ENCODE results near the gene ANKH.

ANKH gene

DNA sequence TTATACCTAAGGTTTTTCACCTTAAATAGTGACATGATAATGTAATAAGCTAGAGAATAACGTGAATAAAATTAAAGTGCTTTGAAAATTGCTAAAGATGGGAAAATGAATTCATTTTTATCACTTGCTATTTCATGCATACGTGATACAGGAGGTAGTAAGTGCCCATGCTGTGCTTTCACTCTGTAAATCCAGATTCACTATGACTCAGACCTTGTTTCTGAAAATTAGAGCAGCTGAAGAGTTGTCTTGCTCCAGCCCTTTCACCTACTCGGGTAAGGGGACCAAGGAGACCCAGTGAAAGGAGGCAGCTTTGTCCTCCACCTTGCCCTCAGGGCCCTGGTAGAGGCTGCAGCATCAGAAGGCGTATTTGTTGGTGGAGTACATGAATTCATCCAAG, 87.9 kb downstream of the ANKH start:
- peaks cover 16% of the 10 kb centered on the region for H3K9me3 ChIP-seq (ENCODE audit: insufficient read depth, low read length)
- no peak for TF ChIP-seq SUZ12 (IDR thresholded peaks at IDR 0.05; ENCODE audit: extremely low read depth, insufficient read depth, insufficient read length)
- TF ChIP-seq YY1 (IDR thresholded peaks at IDR 0.05; ENCODE audit: insufficient read depth, insufficient read length) = no peak
- no peak for TF ChIP-seq ZNF274 (IDR thresholded peaks at IDR 0.05; ENCODE audit: low read depth, low read length)
- H3K27me3 ChIP-seq (ENCODE audit: insufficient read depth, insufficient read length) = no peaks in the 10 kb centered on the region
- H3K9ac ChIP-seq (ENCODE audit: insufficient read length, low read depth) = no peak overlapping the region
- no peaks in the 10 kb centered on the region for H3K4me1 ChIP-seq (ENCODE audit: insufficient read depth, insufficient read length)
- no peaks in the 10 kb centered on the region for H3K36me3 ChIP-seq (ENCODE audit: insufficient read depth, insufficient read length, low read length)
- H3K4me3 ChIP-seq (ENCODE audit: insufficient read length, low read depth) = no peak overlapping the region
- DNase-seq (ENCODE audit: low read depth, low spot score) = no peak

DNA sequence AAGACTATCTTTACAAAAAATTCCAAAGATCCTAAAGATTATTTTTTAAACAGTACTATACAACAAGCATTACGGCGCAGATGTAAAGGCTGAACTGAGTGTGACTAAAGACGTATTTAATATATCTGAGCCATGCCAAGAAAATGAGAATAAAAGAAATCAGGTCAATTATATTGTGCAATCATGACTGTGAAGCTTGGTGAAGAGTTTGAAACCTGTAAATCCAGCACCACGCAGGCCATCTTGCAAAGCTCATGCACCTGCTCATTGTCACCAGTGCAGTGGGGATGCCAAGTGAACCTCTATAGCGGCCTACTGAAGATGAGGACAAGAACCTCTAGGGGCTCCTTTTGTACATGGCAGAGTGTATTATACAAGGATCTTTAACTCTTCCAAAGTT, 89.0 kb downstream of the ANKH start:
- H3K36me3 ChIP-seq (ENCODE audit: insufficient read depth, insufficient read length, low read length) = no peaks in the 10 kb centered on the region
- H3K4me1 ChIP-seq (ENCODE audit: insufficient read depth, insufficient read length) = peaks cover 3% of the 10 kb centered on the region
- no peaks in the 10 kb centered on the region for H3K27me3 ChIP-seq (ENCODE audit: insufficient read depth, insufficient read length)
- TF ChIP-seq ZNF274 (IDR thresholded peaks at IDR 0.05; ENCODE audit: low read depth, low read length) (no peak), YY1 (IDR thresholded peaks at IDR 0.05; ENCODE audit: insufficient read depth, insufficient read length) (no peak), SUZ12 (IDR thresholded peaks at IDR 0.05; ENCODE audit: extremely low read depth, insufficient read depth, insufficient read length) (no peak)
- H3K9ac ChIP-seq (ENCODE audit: insufficient read length, low read depth) = no peak overlapping the region
- H3K9me3 ChIP-seq (ENCODE audit: insufficient read depth, low read length) = peaks cover 16% of the 10 kb centered on the region
- H3K4me3 ChIP-seq (ENCODE audit: insufficient read length, low read depth) = no peak overlapping the region
- DNase-seq (ENCODE audit: low read depth, low spot score) = no peak

DNA sequence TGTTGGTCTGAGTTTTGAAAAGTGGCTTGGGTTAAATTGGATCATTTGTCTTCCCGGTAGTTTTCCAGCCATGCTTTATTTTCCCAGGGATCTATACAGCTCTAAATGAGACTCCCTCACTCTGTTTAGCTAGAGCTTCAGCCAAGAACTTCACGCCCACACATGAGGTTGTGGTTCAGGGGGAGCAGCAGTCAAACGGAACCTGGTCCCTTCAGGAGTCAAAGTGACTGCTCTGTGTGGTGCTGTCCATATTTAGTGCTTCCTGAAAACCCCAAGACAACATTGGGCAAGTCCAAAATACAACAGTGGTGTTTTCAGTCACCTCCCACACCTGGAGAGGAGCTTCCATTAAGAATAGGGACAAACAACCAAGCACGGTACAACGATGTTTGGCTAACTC, 90.5 kb downstream of the ANKH start:
- Histone ChIP-seq H3K9me3 (ENCODE audit: insufficient read depth, low read length) (peaks cover 16% of the 10 kb centered on the region), H3K9ac (ENCODE audit: insufficient read length, low read depth) (no peak overlapping the region), H3K36me3 (ENCODE audit: insufficient read depth, insufficient read length, low read length) (no peaks in the 10 kb centered on the region), H3K4me3 (ENCODE audit: insufficient read length, low read depth) (no peak overlapping the region), H3K4me1 (ENCODE audit: insufficient read depth, insufficient read length) (peaks cover 3% of the 10 kb centered on the region), H3K27me3 (ENCODE audit: insufficient read depth, insufficient read length) (no peaks in the 10 kb centered on the region)
- no peak for DNase-seq (ENCODE audit: low read depth, low spot score)
- TF ChIP-seq SUZ12 (IDR thresholded peaks at IDR 0.05; ENCODE audit: extremely low read depth, insufficient read depth, insufficient read length) = no peak
- TF ChIP-seq ZNF274 (IDR thresholded peaks at IDR 0.05; ENCODE audit: low read depth, low read length) = no peak
- TF ChIP-seq YY1 (IDR thresholded peaks at IDR 0.05; ENCODE audit: insufficient read depth, insufficient read length) = no peak

DNA sequence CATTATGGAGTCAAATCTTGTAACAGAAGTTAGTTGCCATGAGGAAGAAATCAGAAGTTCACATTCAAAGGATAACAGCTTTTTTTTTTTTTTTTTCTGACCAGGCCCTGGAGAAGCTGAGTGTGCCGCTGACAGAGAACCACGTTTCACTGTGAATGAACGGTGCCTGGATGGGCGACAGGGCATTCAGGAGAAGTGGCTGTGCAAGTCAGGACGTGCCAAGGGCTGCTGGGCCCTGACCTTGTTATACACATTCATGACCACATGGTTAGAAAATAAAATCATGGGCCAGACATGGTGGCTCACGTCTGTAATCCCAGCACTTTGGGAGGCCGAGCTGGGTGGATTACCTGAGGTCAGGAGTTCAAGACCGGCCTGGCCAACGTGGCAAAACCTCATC, 91.6 kb downstream of the ANKH start:
- TF ChIP-seq YY1 (IDR thresholded peaks at IDR 0.05; ENCODE audit: insufficient read depth, insufficient read length) = no peak
- TF ChIP-seq SUZ12 (IDR thresholded peaks at IDR 0.05; ENCODE audit: extremely low read depth, insufficient read depth, insufficient read length) = no peak
- TF ChIP-seq ZNF274 (IDR thresholded peaks at IDR 0.05; ENCODE audit: low read depth, low read length) = no peak
- Histone ChIP-seq H3K36me3 (ENCODE audit: insufficient read depth, insufficient read length, low read length) (no peaks in the 10 kb centered on the region), H3K4me3 (ENCODE audit: insufficient read length, low read depth) (no peak overlapping the region), H3K9me3 (ENCODE audit: insufficient read depth, low read length) (peaks cover 16% of the 10 kb centered on the region), H3K27me3 (ENCODE audit: insufficient read depth, insufficient read length) (no peaks in the 10 kb centered on the region), H3K4me1 (ENCODE audit: insufficient read depth, insufficient read length) (peaks cover 3% of the 10 kb centered on the region), H3K9ac (ENCODE audit: insufficient read length, low read depth) (no peak overlapping the region)
- DNase-seq (ENCODE audit: low read depth, low spot score) = no peak

DNA sequence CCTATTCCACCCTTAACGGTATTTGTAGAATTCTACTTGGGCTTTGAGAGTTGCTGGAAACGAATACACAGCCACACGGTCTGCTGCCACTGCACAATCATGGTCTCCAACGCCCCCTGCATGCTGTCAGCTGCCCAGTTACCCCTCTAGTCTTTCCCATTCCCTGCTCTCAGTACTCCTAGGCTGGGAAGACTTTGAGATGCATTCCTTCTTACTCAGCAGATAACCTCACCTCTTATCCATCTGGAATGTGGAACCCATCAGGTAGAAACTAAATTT, 92.8 kb downstream of the ANKH start:
- H3K9ac ChIP-seq (ENCODE audit: insufficient read length, low read depth) = no peak overlapping the region
- H3K27me3 ChIP-seq (ENCODE audit: insufficient read depth, insufficient read length) = no peaks in the 10 kb centered on the region
- no peaks in the 10 kb centered on the region for H3K36me3 ChIP-seq (ENCODE audit: insufficient read depth, insufficient read length, low read length)
- no peak for DNase-seq (ENCODE audit: low read depth, low spot score)
- TF ChIP-seq ZNF274 (IDR thresholded peaks at IDR 0.05; ENCODE audit: low read depth, low read length) = no peak
- TF ChIP-seq YY1 (IDR thresholded peaks at IDR 0.05; ENCODE audit: insufficient read depth, insufficient read length) = no peak
- no peak for TF ChIP-seq SUZ12 (IDR thresholded peaks at IDR 0.05; ENCODE audit: extremely low read depth, insufficient read depth, insufficient read length)
- peaks cover 3% of the 10 kb centered on the region for H3K4me1 ChIP-seq (ENCODE audit: insufficient read depth, insufficient read length)
- H3K4me3 ChIP-seq (ENCODE audit: insufficient read length, low read depth) = no peak overlapping the region
- peaks cover 4% of the 10 kb centered on the region for H3K9me3 ChIP-seq (ENCODE audit: insufficient read depth, low read length)

DNA sequence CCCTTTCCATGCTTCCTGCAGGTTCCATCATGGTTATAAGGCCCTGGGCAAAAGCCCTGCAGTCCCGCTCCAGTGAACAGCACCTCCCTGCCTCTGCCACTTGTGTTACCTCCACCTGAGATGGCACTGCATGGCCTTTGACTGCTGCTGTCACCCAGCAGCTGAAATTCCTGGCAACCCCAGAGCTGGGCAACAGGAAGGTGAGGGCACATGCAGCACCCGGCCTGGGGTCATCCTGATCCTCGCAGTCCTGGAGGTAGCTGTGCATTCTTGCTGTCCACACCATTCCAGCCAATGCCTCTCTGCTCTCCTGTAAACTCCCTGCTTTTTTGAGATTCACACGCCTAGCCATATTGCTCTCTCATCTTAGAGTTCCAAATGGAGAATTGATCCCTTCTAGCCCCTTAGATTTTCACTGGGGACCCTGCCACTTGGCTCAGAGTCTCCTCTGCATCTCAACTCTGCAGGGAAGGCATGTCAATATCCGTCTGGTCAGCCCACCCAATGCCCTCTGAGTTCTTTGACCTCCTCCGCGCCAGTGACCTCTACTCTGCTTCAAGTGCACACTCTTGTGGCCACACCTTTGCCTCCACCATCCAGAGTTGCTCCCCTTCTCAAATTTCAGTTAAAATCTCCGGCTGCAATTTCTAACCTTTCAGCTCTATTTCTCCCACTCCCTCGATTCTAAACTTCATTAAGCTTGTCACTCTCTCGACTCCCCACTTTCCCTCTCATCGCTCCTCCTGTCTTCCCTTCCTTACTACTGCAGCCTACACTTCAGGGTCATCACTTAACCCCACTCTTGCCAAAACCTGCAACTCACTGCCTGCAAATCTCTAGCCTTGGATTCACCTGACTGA, 93.4 kb downstream of the ANKH start:
- Histone ChIP-seq H3K27me3 (ENCODE audit: insufficient read depth, insufficient read length) (no peaks in the 10 kb centered on the region), H3K36me3 (ENCODE audit: insufficient read depth, insufficient read length, low read length) (no peaks in the 10 kb centered on the region), H3K9me3 (ENCODE audit: insufficient read depth, low read length) (no peaks in the 10 kb centered on the region), H3K4me3 (ENCODE audit: insufficient read length, low read depth) (no peak overlapping the region), H3K4me1 (ENCODE audit: insufficient read depth, insufficient read length) (peaks cover 3% of the 10 kb centered on the region), H3K9ac (ENCODE audit: insufficient read length, low read depth) (no peak overlapping the region)
- TF ChIP-seq YY1 (IDR thresholded peaks at IDR 0.05; ENCODE audit: insufficient read depth, insufficient read length) (no peak), SUZ12 (IDR thresholded peaks at IDR 0.05; ENCODE audit: extremely low read depth, insufficient read depth, insufficient read length) (no peak), ZNF274 (IDR thresholded peaks at IDR 0.05; ENCODE audit: low read depth, low read length) (no peak)
- no peak for DNase-seq (ENCODE audit: low read depth, low spot score)

DNA sequence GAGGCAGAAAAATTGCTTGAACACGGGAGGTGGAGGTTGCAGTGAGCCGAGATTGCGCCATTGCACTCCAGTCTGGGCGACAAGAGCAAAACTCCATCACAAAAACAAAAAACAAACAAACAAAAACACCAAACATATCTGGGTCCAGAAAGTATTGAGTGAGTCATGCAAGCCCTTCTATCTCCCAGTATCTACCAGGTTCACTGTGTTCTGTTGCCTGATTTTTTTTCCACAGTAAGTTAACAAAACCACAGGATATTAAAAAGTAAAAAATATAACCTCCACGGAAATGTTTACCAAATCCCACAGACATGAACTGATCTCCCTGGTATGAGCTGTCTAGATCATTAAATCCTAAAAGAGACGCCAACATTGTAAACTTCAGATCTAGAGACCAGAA, 94.4 kb downstream of the ANKH start:
- Histone ChIP-seq H3K4me3 (ENCODE audit: insufficient read length, low read depth) (no peak overlapping the region), H3K4me1 (ENCODE audit: insufficient read depth, insufficient read length) (peaks cover 3% of the 10 kb centered on the region), H3K9ac (ENCODE audit: insufficient read length, low read depth) (no peak overlapping the region), H3K36me3 (ENCODE audit: insufficient read depth, insufficient read length, low read length) (no peaks in the 10 kb centered on the region), H3K27me3 (ENCODE audit: insufficient read depth, insufficient read length) (no peaks in the 10 kb centered on the region), H3K9me3 (ENCODE audit: insufficient read depth, low read length) (no peaks in the 10 kb centered on the region)
- TF ChIP-seq YY1 (IDR thresholded peaks at IDR 0.05; ENCODE audit: insufficient read depth, insufficient read length) = no peak
- no peak for TF ChIP-seq SUZ12 (IDR thresholded peaks at IDR 0.05; ENCODE audit: extremely low read depth, insufficient read depth, insufficient read length)
- TF ChIP-seq ZNF274 (IDR thresholded peaks at IDR 0.05; ENCODE audit: low read depth, low read length) = no peak
- DNase-seq (ENCODE audit: low read depth, low spot score) = no peak
